H9 (cell line): ENCODE measurements around the gene AHI1. TPM values are rescaled to one million over a fixed set of nuclear protein-coding genes. Genes with fewer than 3 reads are reported as not detected.

Source experiments
- DNase-seq: peaks from one replicate; pipeline ENCODE4 v3.0.0-alpha.2; 2017
- H2AFZ ChIP-seq: one replicate; pipeline ENCODE4 v1.6.1; 2013; ENCODE audit warnings: mild to moderate bottlenecking, low read length, control low read depth, moderate library complexity
- H2AK5ac ChIP-seq: 2 replicates; pipeline ENCODE4 v1.6.1; 2013; ENCODE audit warnings: low read length, control low read depth, mixed read lengths; ENCODE audit not compliant: insufficient read length
- H2BK120ac ChIP-seq: one replicate; pipeline ENCODE4 v1.6.1; 2013; ENCODE audit warnings: low read depth, mild to moderate bottlenecking, low read length, control low read depth, inconsistent platforms; ENCODE audit not compliant: poor library complexity, severe bottlenecking
- H2BK12ac ChIP-seq: 2 replicates; pipeline ENCODE4 v1.6.1; 2013; ENCODE audit warnings: low read length, control low read depth, mixed read lengths, low read depth; ENCODE audit not compliant: insufficient read length
- H2BK15ac ChIP-seq: 2 replicates; pipeline ENCODE4 v1.6.1; 2013; ENCODE audit warnings: low read depth, low read length, control low read depth
- H2BK20ac ChIP-seq: one replicate; pipeline ENCODE4 v1.6.1; 2013; ENCODE audit warnings: low read depth, mild to moderate bottlenecking, low read length, control low read depth, inconsistent platforms; ENCODE audit not compliant: poor library complexity, severe bottlenecking
- H2BK5ac ChIP-seq: 2 replicates; pipeline ENCODE4 v1.6.1; 2013; ENCODE audit warnings: low read length, control low read depth, mixed read lengths; ENCODE audit not compliant: insufficient read length
- H3K14ac ChIP-seq: 2 replicates; pipeline ENCODE4 v1.6.1; 2013; ENCODE audit warnings: low read length, control low read depth; ENCODE audit not compliant: insufficient read depth
- H3K18ac ChIP-seq: 2 replicates; pipeline ENCODE4 v1.6.1; 2013; ENCODE audit warnings: low read depth, mild to moderate bottlenecking, mixed read lengths, low read length, control low read depth; ENCODE audit not compliant: insufficient read length
- H3K23ac ChIP-seq: 2 replicates; pipeline ENCODE4 v1.6.1; 2013; ENCODE audit warnings: low read length, control low read depth, mixed read lengths, low read depth; ENCODE audit not compliant: insufficient read length
- H3K23me2 ChIP-seq: 2 replicates; pipeline ENCODE4 v1.6.1; 2013; ENCODE audit warnings: low read depth, mild to moderate bottlenecking, mixed read lengths, low read length, control low read depth; ENCODE audit not compliant: insufficient read length, poor library complexity, severe bottlenecking
- H3K27ac ChIP-seq: 2 replicates; pipeline ENCODE4 v1.5.1; 2013; ENCODE audit warnings: low read length, control low read depth, mixed read lengths, low read depth; ENCODE audit not compliant: insufficient read length
- H3K27me3 ChIP-seq: 2 replicates; pipeline ENCODE4 v1.6.1; 2013; ENCODE audit warnings: low read length, control low read depth, inconsistent platforms; ENCODE audit not compliant: insufficient read depth
- H3K4ac ChIP-seq: 2 replicates; pipeline ENCODE4 v1.6.1; 2013; ENCODE audit warnings: low read depth, mild to moderate bottlenecking, control low read depth, inconsistent platforms, low read length, moderate library complexity
- H3K4me1 ChIP-seq: 2 replicates; pipeline ENCODE4 v1.6.1; 2013; ENCODE audit warnings: low read length, control low read depth, inconsistent platforms; ENCODE audit not compliant: insufficient read depth
- H3K4me2 ChIP-seq: 2 replicates; pipeline ENCODE4 v1.6.1; 2013; ENCODE audit warnings: low read length, control low read depth, mixed read lengths; ENCODE audit not compliant: insufficient read length, insufficient read depth
- H3K56ac ChIP-seq: 2 replicates; pipeline ENCODE4 v1.6.1; 2013; ENCODE audit warnings: low read depth, mild to moderate bottlenecking, mixed read lengths, low read length, control low read depth; ENCODE audit not compliant: insufficient read length
- H3K79me1 ChIP-seq: 2 replicates; pipeline ENCODE4 v1.6.1; 2013; ENCODE audit warnings: low read depth, mild to moderate bottlenecking, moderate library complexity, low read length, control low read depth, inconsistent platforms; ENCODE audit not compliant: insufficient read depth, poor library complexity, severe bottlenecking
- H3K79me2 ChIP-seq: 2 replicates; pipeline ENCODE4 v1.6.1; 2013; ENCODE audit warnings: low read length, control low read depth, inconsistent platforms; ENCODE audit not compliant: insufficient read depth
- H3K9ac ChIP-seq: 2 replicates; pipeline ENCODE4 v1.6.1; 2013; ENCODE audit warnings: low read length, control low read depth, mixed read lengths; ENCODE audit not compliant: insufficient read length; ENCODE audit errors: extremely low read depth
- H3K9me3 ChIP-seq: one replicate; pipeline ENCODE4 v1.6.1; 2013; ENCODE audit warnings: low read depth, low read length, inconsistent platforms; ENCODE audit not compliant: control insufficient read depth
- H3T11ph ChIP-seq: one replicate; pipeline ENCODE4 v1.6.1; 2013; ENCODE audit warnings: mild to moderate bottlenecking, low read length, control low read depth, inconsistent platforms
- H4K20me1 ChIP-seq: one replicate; pipeline ENCODE4 v1.6.1; 2013; ENCODE audit not compliant: control insufficient read depth, insufficient read length, insufficient read depth
- H4K5ac ChIP-seq: 2 replicates; pipeline ENCODE4 v1.6.1; 2013; ENCODE audit warnings: low read depth, mild to moderate bottlenecking, mixed read lengths, low read length, control low read depth; ENCODE audit not compliant: insufficient read length
- H4K8ac ChIP-seq: replicated peaks from 2 replicates; pipeline ENCODE4 v1.6.1; 2013; ENCODE audit warnings: low read length, control low read depth, mixed read lengths, low read depth; ENCODE audit not compliant: insufficient read length
- H4K91ac ChIP-seq: 2 replicates; pipeline ENCODE4 v1.6.1; 2013; ENCODE audit warnings: low read depth, mild to moderate bottlenecking, moderate library complexity, mixed read lengths, low read length, control low read depth; ENCODE audit not compliant: insufficient read length
- H3K27ac Mint-ChIP-seq, 3 experiments: 2 replicates in 2 of 3; 3 replicates in 1 of 3; pipeline ENCODE4 v1.8.0; 2020 to 2021; ENCODE audit warnings: mixed read lengths in 3 of 3, mild to moderate bottlenecking in 1 of 3, moderate library complexity in 1 of 3
- H3K27me3 Mint-ChIP-seq: 2 replicates; pipeline ENCODE4 v1.8.0; 2021; ENCODE audit warnings: low read depth, mild to moderate bottlenecking, moderate library complexity, mixed read lengths
- H3K36me3 Mint-ChIP-seq, 3 experiments: 2 replicates in 2 of 3; 3 replicates in 1 of 3; pipeline ENCODE4 v1.8.0; 2020 to 2021; ENCODE audit warnings: low read depth in 3 of 3, mixed read lengths in 3 of 3; ENCODE audit not compliant: insufficient read depth in 1 of 3
- H3K4me1 Mint-ChIP-seq, 2 experiments: 2 replicates each; pipeline ENCODE4 v1.8.0; 2020; ENCODE audit warnings: mixed read lengths in 2 of 2
- H3K4me3 Mint-ChIP-seq, 2 experiments: 2 replicates in 1 of 2; 3 replicates in 1 of 2; pipeline ENCODE4 v1.8.0; 2020 to 2021; ENCODE audit warnings: mild to moderate bottlenecking in 2 of 2, mixed read lengths in 2 of 2, moderate library complexity in 1 of 2
- H3K9me3 Mint-ChIP-seq, 2 experiments: 2 replicates in 1 of 2; 3 replicates in 1 of 2; pipeline ENCODE4 v1.8.0; 2020; ENCODE audit warnings: mild to moderate bottlenecking in 2 of 2, mixed read lengths in 2 of 2, moderate library complexity in 1 of 2
- CTCF ChIP-seq: fragments of 200-600 bp; sonication (generic); conservative IDR thresholded peaks from 3 replicates; pipeline ENCODE4 v1.8.0; 2021; ENCODE audit warnings: antibody characterized with exemption, mild to moderate bottlenecking
- WGBS: extraction: QIAGEN DNeasy Blood & Tissue Kit; methylation state at CpG from one replicate; pipeline ENCODE4 v1.1.7; 2013; ENCODE audit warnings: missing lambda C conversion rate, low lambda C conversion rate, mixed read lengths; ENCODE audit not compliant: insufficient read length; ENCODE audit errors: extremely low coverage; 5-methylcytosine and 5-hydroxymethylcytosine counted together
- total RNA-seq: library from RNA; stranded (reverse); gene quantifications from 2 replicates; pipeline ENCODE4 v1.2.1, GENCODE V29; 2021

AHI1 gene
- total RNA-seq, 1 experiment from 2014 or later: 9.9 TPM

DNA sequence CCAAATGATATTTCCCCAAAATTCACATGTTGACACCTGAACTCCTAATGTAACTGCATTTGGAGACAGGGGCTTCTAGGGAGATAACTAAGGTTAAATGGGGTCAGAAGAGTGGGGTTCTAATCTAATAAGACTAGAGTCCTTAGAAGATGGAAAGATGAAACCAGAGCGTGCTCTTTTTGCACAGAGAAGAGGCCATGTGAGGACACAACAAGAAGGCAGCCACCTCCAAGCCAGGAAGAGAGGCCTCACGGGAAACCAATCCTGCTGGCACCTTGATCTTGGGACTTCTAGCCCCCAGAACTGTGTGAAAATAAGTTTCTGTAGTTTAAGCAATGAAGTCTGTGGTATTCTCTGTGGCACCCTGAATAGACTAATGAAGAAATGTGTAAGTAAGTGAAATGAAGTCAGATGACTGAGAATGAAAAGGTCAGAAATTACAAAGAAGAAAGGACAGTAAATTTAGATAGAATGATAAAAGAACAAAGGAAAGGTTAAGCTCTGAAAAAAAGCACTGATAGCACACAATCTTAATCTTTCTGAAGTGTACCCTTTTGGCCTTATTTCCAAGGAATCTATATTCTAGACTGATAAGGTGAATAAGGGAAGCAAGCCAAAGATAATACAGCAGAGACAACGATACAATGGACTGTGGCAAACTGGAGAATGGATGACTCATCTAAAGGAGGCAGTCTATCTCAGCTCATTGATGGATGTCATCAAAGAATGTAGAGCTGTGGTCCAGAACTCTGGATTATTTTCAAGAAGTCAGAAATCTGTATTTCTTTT lies 206.1 kb downstream of the AHI1 start:
- no peak overlapping the region for H3K4me3 Mint-ChIP-seq
- no CpG with 5 or more reads among the region's 3 CpGs for WGBS

More for the DNA sequence above, 206.1 kb downstream of the AHI1 start:
- no peak overlapping the region for H2BK20ac ChIP-seq
- no peak overlapping the region for H2AFZ ChIP-seq
- no peaks in the 10 kb centered on the region for H4K20me1 ChIP-seq
- H3K4ac ChIP-seq: no peak overlapping the region
- no peak for TF ChIP-seq CTCF
- H3K18ac ChIP-seq: no peak overlapping the region
- no peaks in the 10 kb centered on the region for H3K79me2 ChIP-seq
- no peak overlapping the region for H2BK12ac ChIP-seq
- H3K27ac Mint-ChIP-seq: no peak overlapping the region
- H3K9ac ChIP-seq: no peak overlapping the region
- no peaks in the 10 kb centered on the region for H3K79me1 ChIP-seq
- no peak overlapping the region for H3K4me2 ChIP-seq
- no peaks in the 10 kb centered on the region for H3K4me1 ChIP-seq
- no peak overlapping the region for H3K27ac ChIP-seq
- H2BK15ac ChIP-seq: no peak overlapping the region
- H3K27me3 ChIP-seq: no peaks in the 10 kb centered on the region
- no peak overlapping the region for H3K23ac ChIP-seq
- H3K36me3 Mint-ChIP-seq: 0 out of 7 replicates have a peak, but pooled peaks cover 0 to 4% (median 0%) of the 10 kb centered on the region in 3 experiments
- no peaks in the 10 kb centered on the region for H3K4me1 Mint-ChIP-seq
- no peak overlapping the region for H3K14ac ChIP-seq
- DNase-seq: no peak
- no peaks in the 10 kb centered on the region for H3K9me3 ChIP-seq
- H3K56ac ChIP-seq: no peak overlapping the region
- H4K8ac ChIP-seq: no peak overlapping the region
- no peak overlapping the region for H2BK5ac ChIP-seq
- H3T11ph ChIP-seq: no peak overlapping the region
- no peaks in the 10 kb centered on the region for H3K27me3 Mint-ChIP-seq
- no peaks in the 10 kb centered on the region for H3K23me2 ChIP-seq
- H2AK5ac ChIP-seq: no peak overlapping the region
- H4K5ac ChIP-seq: no peak overlapping the region
- no peaks in the 10 kb centered on the region; a peak in 1 of 5 replicates for H3K9me3 Mint-ChIP-seq
- H4K91ac ChIP-seq: no peak overlapping the region
- H2BK120ac ChIP-seq: no peak overlapping the region
